Stomach (tissue), 9 donors: ENCODE measurements around the gene NRTN. TPM values are rescaled to one million over a fixed set of nuclear protein-coding genes. Genes with fewer than 3 reads are reported as not detected.

ENCODE experiments used
- DNase-seq, 2 donors: peaks; one replicate each; pipeline versions ENCODE4 v3.0.0 to v3.0.0-alpha.2; 2013 to 2019
- H3K27ac ChIP-seq, 5 donors: fragments of 200-600 bp in 4 of 5; sonication (generic) in 4 of 5; one replicate each; pipeline ENCODE4 v1.5.1; 2013 to 2019; ENCODE audit warnings: mild to moderate bottlenecking in 1 of 5, moderate library complexity in 1 of 5
- H3K27me3 ChIP-seq, 3 donors: fragments of 200-600 bp; sonication (generic); one replicate each; pipeline ENCODE4 v1.5.1; 2017 to 2019; ENCODE audit warnings: mixed run types in 1 of 3
- H3K36me3 ChIP-seq, 4 donors: fragments of 200-600 bp; sonication (generic); 1 replicate in 3 of 4; 2 replicates in 1 of 4; pipeline ENCODE4 v1.5.1; 2016 to 2019
- H3K4me1 ChIP-seq, 4 donors: fragments of 200-600 bp; sonication (generic); one replicate each; pipeline ENCODE4 v1.5.1; 2016 to 2019
- H3K4me3 ChIP-seq, 4 donors: fragments of 200-600 bp; sonication (generic) in 3 of 4; one replicate each; pipeline ENCODE4 v1.5.1; 2016 to 2019; ENCODE audit warnings: mild to moderate bottlenecking in 1 of 4
- H3K9me3 ChIP-seq, 4 donors: fragments of 200-600 bp; sonication (generic); one replicate each; pipeline ENCODE4 v1.5.1; 2016 to 2019
- CTCF ChIP-seq, 7 experiments: fragments of 450-650 bp in 4 of 7; fragments of 200-600 bp in 3 of 7; sonication (generic) in 3 of 7; IDR thresholded peaks; one replicate each; pipeline ENCODE4 v1.5.1; 2016 to 2019; ENCODE audit warnings: antibody characterized with exemption in 7 of 7, control low read depth in 2 of 7, mild to moderate bottlenecking in 1 of 7
- EP300 ChIP-seq: sonication (generic); formaldehyde crosslinking; IDR thresholded peaks from one replicate; pipeline ENCODE4 v1.6.1; 2017; ENCODE audit warnings: antibody characterized with exemption
- POLR2A ChIP-seq, 4 donors: fragments of 450-650 bp; IDR thresholded peaks; one replicate each; pipeline ENCODE4 v1.6.1; 2016; ENCODE audit warnings: antibody characterized with exemption in 4 of 4, control low read depth in 2 of 4, mild to moderate bottlenecking in 1 of 4, moderate library complexity in 1 of 4
- POLR2AphosphoS5 ChIP-seq, 3 donors: sonication (generic); formaldehyde crosslinking; IDR thresholded peaks; one replicate each; pipeline ENCODE4 v1.6.1; 2016; ENCODE audit warnings: antibody characterized with exemption in 3 of 3
- WGBS, 5 donors: extraction: QIAGEN DNeasy Blood & Tissue Kit in 3 of 5; methylation state at CpG; one replicate each; pipeline versions ENCODE4 v1.1.5 to v1.1.7; 2013 to 2018; 5-methylcytosine and 5-hydroxymethylcytosine counted together
- intact Hi-C: fragments of 100-400 bp; cut with DNase I; formaldehyde crosslinking; loops from one replicate; pipeline ENCODE4 v1.15.1; 2023; ENCODE audit warnings: low total_unique reads
- polyA plus RNA-seq, 3 donors: library from polyadenylated mRNA; stranded (reverse); fragments of 200-250 nt; gene quantifications; one replicate each; pipeline ENCODE4 v1.2.3, GENCODE V29; 2013
- total RNA-seq, 5 donors: library from RNA; depleted of rRNA; stranded (reverse); fragments of >200 nt; gene quantifications; one replicate each; pipeline versions ENCODE4 v1.1.0 to v1.2.3, GENCODE V29; 2014 to 2016
- donor health status: healthy with polysubstance abuse.
- donor health status: Bipolar disorder and iron deficiency.
- donor health status: healthy.

Gene NRTN
- total and polyA plus RNA-seq, 8 donors = 0.92 to 7.1 (median 3.8) TPM; not detected in 2

GRCh38 chr19:5825178-5825577 lies 20.3 kb downstream of the NRTN start:
- Histone ChIP-seq H3K4me3 (no peak overlapping the region), H3K9me3 (no peaks in the 10 kb centered on the region), H3K4me1 (peaks cover 33 to 55% (median 41%) of the 10 kb centered on the region in 4 donors), H3K36me3 (no peaks in the 10 kb centered on the region), H3K27me3 (peaks cover 0 to 18% (median 0%) of the 10 kb centered on the region in 3 donors), H3K27ac (no peak overlapping the region)
- intact Hi-C loops = no loop called here
- 88 to 93% (median 91%) methylated on average over 18 to 21 of the region's 21 CpGs for WGBS, 5 donors
- no peak for TF ChIP-seq POLR2AphosphoS5 (IDR thresholded peaks at IDR 0.05)
- TF ChIP-seq EP300 = no peak
- TF ChIP-seq CTCF (IDR thresholded peaks at IDR 0.05) = no peak
- TF ChIP-seq POLR2A (IDR thresholded peaks at IDR 0.05) = no peak
- peak in 1 of 2 donors; percentile 10 for DNase-seq

GRCh38 chr19:5826531-5827341 lies 21.9 kb downstream of the NRTN start:
- TF ChIP-seq POLR2A (IDR thresholded peaks at IDR 0.05) (no peak), EP300 (no peak), POLR2AphosphoS5 (IDR thresholded peaks at IDR 0.05) (no peak), CTCF (IDR thresholded peaks at IDR 0.05) (peak in 1 of 7 experiments; percentile 15)
- H3K4me1 ChIP-seq = peaks cover 33 to 53% (median 40%) of the 10 kb centered on the region in 4 donors
- H3K4me3 ChIP-seq = peak overlapping the region in 3 of 4 donors; percentile 45 to 56 (median 46)
- intact Hi-C loops = no loop called here
- H3K9me3 ChIP-seq = no peaks in the 10 kb centered on the region
- WGBS, 5 donors = 17 to 20% (median 18%) methylated on average over 20 to 24 of the region's 24 CpGs
- H3K36me3 ChIP-seq = no peaks in the 10 kb centered on the region
- peak; percentile 78 to 90 for DNase-seq
- peak overlapping the region; percentile 54 to 90 (median 85) for H3K27ac ChIP-seq
- peaks cover 0 to 18% (median 0%) of the 10 kb centered on the region in 3 donors for H3K27me3 ChIP-seq

DNA sequence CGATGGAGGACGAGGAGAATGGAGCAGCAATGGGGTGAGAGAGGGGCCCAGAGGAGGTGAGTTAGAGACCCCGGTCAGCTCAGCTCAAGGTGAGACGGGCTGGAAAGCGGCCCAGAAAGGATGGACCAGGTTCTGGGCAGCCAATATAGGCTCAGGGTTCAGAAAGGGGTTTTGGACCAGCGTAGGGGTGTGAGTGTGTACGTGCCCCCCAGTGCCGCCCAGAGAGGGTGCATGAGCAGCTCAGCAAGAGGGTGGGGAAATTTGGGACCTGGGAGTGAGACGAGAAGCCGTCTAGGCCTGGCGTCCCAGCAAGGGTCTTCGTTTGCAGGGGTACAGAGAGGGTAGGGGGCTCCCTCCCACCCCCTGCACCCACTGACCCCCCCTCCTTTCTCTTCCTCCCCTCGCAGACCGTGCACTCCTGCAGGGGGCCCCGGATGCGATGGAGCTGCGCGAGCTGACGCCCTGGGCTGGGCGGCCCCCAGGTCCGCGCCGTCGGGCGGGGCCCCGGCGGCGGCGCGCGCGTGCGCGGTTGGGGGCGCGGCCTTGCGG lies 22.5 kb downstream of the NRTN start:
- TF ChIP-seq POLR2A (IDR thresholded peaks at IDR 0.05) (no peak), POLR2AphosphoS5 (IDR thresholded peaks at IDR 0.05) (no peak), EP300 (no peak), CTCF (IDR thresholded peaks at IDR 0.05) (no peak)
- intact Hi-C loops = no loop called here
- no peaks in the 10 kb centered on the region for H3K36me3 ChIP-seq
- 14 to 46% (median 24%) methylated on average over 12 to 37 of the region's 37 CpGs for WGBS, 5 donors
- H3K4me3 ChIP-seq = peak overlapping the region; percentile 45 to 56 (median 46)
- peaks cover 0 to 18% (median 0%) of the 10 kb centered on the region in 3 donors for H3K27me3 ChIP-seq
- no peaks in the 10 kb centered on the region for H3K9me3 ChIP-seq
- H3K27ac ChIP-seq = peak overlapping the region; percentile 64 to 90 (median 85)
- DNase-seq = no peak
- H3K4me1 ChIP-seq = peaks cover 26 to 46% (median 33%) of the 10 kb centered on the region in 4 donors

DNA sequence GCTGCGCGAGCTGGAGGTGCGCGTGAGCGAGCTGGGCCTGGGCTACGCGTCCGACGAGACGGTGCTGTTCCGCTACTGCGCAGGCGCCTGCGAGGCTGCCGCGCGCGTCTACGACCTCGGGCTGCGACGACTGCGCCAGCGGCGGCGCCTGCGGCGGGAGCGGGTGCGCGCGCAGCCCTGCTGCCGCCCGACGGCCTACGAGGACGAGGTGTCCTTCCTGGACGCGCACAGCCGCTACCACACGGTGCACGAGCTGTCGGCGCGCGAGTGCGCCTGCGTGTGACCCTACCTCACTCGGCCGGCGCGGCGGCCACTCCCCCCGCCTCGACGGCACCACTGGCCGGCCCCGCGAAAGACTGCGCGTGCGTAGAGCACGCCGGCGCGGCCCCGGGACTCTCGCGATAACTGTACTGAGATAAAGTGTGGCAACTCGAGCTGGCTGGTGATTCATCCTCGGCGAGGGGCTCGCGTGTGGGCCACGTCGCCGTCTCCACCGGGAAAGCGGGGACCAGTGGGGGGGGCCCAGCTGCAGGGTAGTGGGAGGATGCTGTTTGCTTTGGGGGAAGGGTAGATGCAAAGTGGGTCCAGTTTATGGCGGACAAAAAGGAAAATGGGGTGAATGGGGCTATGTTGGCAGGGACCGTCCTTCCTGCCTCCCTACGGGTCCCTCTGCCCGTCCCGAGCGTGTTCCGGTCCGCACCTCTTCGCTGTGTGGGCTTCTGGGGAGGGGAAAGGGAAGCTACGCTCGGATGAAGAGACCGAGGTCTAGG lies 23.2 kb downstream of the NRTN start:
- TF ChIP-seq EP300 (no peak), POLR2AphosphoS5 (IDR thresholded peaks at IDR 0.05) (peak; percentile 61 to 98 (median 97)), POLR2A (IDR thresholded peaks at IDR 0.05) (peak in 2 of 4 donors; percentile 62 to 90)
- DNase-seq = peak; percentile 95 to 98
- intact Hi-C loops = no loop called here
- H3K36me3 ChIP-seq = no peaks in the 10 kb centered on the region
- H3K4me1 ChIP-seq = peaks cover 23 to 39% (median 30%) of the 10 kb centered on the region in 4 donors
- peak overlapping the region; percentile 45 to 56 (median 46) for H3K4me3 ChIP-seq
- 0 to 3% (median 1%) methylated on average over 63 to 91 of the region's 91 CpGs for WGBS, 5 donors
- peak overlapping the region; percentile 64 to 90 (median 85) for H3K27ac ChIP-seq
- H3K27me3 ChIP-seq = peaks cover 0 to 18% (median 0%) of the 10 kb centered on the region in 3 donors
- H3K9me3 ChIP-seq = no peaks in the 10 kb centered on the region
